Measurements from ENCODE around the gene RPL27A. TPM values are rescaled to one million over a fixed set of nuclear protein-coding genes. Genes with fewer than 3 reads are reported as not detected.

RPL27A gene
- total RNA-seq, 1 experiment from 2014 or later = 629 TPM

GRCh38 chr11:8676458-8676857 lies 6.1 kb upstream of the RPL27A start:
- no peak overlapping the region for H3K4me3 ChIP-seq (ENCODE audit: low read depth, low read length, poor library complexity, severe bottlenecking)
- H3K27me3 ChIP-seq (replicated peaks; ENCODE audit: insufficient read depth, low read depth, low read length, poor library complexity) = no peaks in the 10 kb centered on the region
- H3K4me1 ChIP-seq (ENCODE audit: insufficient read depth, low read length, poor library complexity, severe bottlenecking) = peaks cover 23% of the 10 kb centered on the region
- ChIA-PET POLR2A (ENCODE audit: low non-redundant PET) (no interaction called here), CTCF (no interaction called here)
- no peaks in the 10 kb centered on the region for H3K36me3 ChIP-seq (ENCODE audit: insufficient read depth, low read length, poor library complexity, severe bottlenecking)
- no peaks in the 10 kb centered on the region for H3K9me3 ChIP-seq (ENCODE audit: low read depth, low read length, poor library complexity, severe bottlenecking)
- no TSS peak for BruUV-seq (replicated peaks)
- intact Hi-C loops (cut with micrococcal nuclease; ENCODE audit: unreplicated experiment) = no loop called here
- no peak overlapping the region for H3K27ac ChIP-seq (ENCODE audit: low read depth, low read length, poor library complexity, severe bottlenecking)
- no peak for TF ChIP-seq EZH2 (IDR thresholded peaks at IDR 0.05; ENCODE audit: borderline replicate concordance, low read depth, low read length, poor library complexity, severe bottlenecking)
- TF ChIP-seq, protein P1, sequence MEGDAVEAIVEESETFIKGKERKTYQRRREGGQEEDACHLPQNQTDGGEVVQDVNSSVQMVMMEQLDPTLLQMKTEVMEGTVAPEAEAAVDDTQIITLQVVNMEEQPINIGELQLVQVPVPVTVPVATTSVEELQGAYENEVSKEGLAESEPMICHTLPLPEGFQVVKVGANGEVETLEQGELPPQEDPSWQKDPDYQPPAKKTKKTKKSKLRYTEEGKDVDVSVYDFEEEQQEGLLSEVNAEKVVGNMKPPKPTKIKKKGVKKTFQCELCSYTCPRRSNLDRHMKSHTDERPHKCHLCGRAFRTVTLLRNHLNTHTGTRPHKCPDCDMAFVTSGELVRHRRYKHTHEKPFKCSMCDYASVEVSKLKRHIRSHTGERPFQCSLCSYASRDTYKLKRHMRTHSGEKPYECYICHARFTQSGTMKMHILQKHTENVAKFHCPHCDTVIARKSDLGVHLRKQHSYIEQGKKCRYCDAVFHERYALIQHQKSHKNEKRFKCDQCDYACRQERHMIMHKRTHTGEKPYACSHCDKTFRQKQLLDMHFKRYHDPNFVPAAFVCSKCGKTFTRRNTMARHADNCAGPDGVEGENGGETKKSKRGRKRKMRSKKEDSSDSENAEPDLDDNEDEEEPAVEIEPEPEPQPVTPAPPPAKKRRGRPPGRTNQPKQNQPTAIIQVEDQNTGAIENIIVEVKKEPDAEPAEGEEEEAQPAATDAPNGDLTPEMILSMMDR (conservative IDR thresholded peaks at IDR 0.05; ENCODE audit: low read depth, low read length) = no peak
- no peak for DNase-seq (ENCODE audit: low spot score)

GRCh38 chr11:8679006-8679405 lies 3.6 kb upstream of the RPL27A start:
- no TSS peak for BruUV-seq (replicated peaks)
- peaks cover 6% of the 10 kb centered on the region for H3K4me1 ChIP-seq (ENCODE audit: insufficient read depth, low read length, poor library complexity, severe bottlenecking)
- no peak overlapping the region for H3K27ac ChIP-seq (ENCODE audit: low read depth, low read length, poor library complexity, severe bottlenecking)
- ChIA-PET POLR2A (ENCODE audit: low non-redundant PET) (no interaction called here), CTCF (no interaction called here)
- H3K9me3 ChIP-seq (ENCODE audit: low read depth, low read length, poor library complexity, severe bottlenecking) = no peaks in the 10 kb centered on the region
- H3K36me3 ChIP-seq (ENCODE audit: insufficient read depth, low read length, poor library complexity, severe bottlenecking) = peaks cover 4% of the 10 kb centered on the region
- intact Hi-C loops (cut with micrococcal nuclease; ENCODE audit: unreplicated experiment) = no loop called here
- no peak for DNase-seq (ENCODE audit: low spot score)
- TF ChIP-seq EZH2 (IDR thresholded peaks at IDR 0.05; ENCODE audit: borderline replicate concordance, low read depth, low read length, poor library complexity, severe bottlenecking) = no peak
- TF ChIP-seq, protein P1 (conservative IDR thresholded peaks at IDR 0.05; ENCODE audit: low read depth, low read length) = no peak
- H3K4me3 ChIP-seq (ENCODE audit: low read depth, low read length, poor library complexity, severe bottlenecking) = no peak overlapping the region
- H3K27me3 ChIP-seq (replicated peaks; ENCODE audit: insufficient read depth, low read depth, low read length, poor library complexity) = no peaks in the 10 kb centered on the region

- ChIA-PET POLR2A (ENCODE audit: low non-redundant PET) (no interaction called here), CTCF (no interaction called here)
- DNase-seq (ENCODE audit: low spot score) = no peak
- no peaks in the 10 kb centered on the region for H3K9me3 ChIP-seq (ENCODE audit: low read depth, low read length, poor library complexity, severe bottlenecking)
- peaks cover 19% of the 10 kb centered on the region for H3K4me1 ChIP-seq (ENCODE audit: insufficient read depth, low read length, poor library complexity, severe bottlenecking)
- H3K27ac ChIP-seq (ENCODE audit: low read depth, low read length, poor library complexity, severe bottlenecking) = peak overlapping the region; percentile 97
- H3K4me3 ChIP-seq (ENCODE audit: low read depth, low read length, poor library complexity, severe bottlenecking) = peak overlapping the region; percentile 91
- intact Hi-C loops (cut with micrococcal nuclease; ENCODE audit: unreplicated experiment) = loop anchor here (10.0 kb wide), 1 partner anchor 283 kb away; the partner anchor contains the start of gene TMEM9B
- no TSS peak for BruUV-seq (replicated peaks)
- no peaks in the 10 kb centered on the region for H3K27me3 ChIP-seq (replicated peaks; ENCODE audit: insufficient read depth, low read depth, low read length, poor library complexity)
- H3K36me3 ChIP-seq (ENCODE audit: insufficient read depth, low read length, poor library complexity, severe bottlenecking) = peaks cover 33% of the 10 kb centered on the region
- no peak for TF ChIP-seq EZH2 (IDR thresholded peaks at IDR 0.05; ENCODE audit: borderline replicate concordance, low read depth, low read length, poor library complexity, severe bottlenecking)
- TF ChIP-seq, protein P1 (conservative IDR thresholded peaks at IDR 0.05; ENCODE audit: low read depth, low read length) = no peak
Observed at GRCh38 chr11:8681837-8682302, 722 bp upstream of the RPL27A start.
